ENCODE results near the gene OSMR. TPM values are rescaled to one million over a fixed set of nuclear protein-coding genes. Genes with fewer than 3 reads are reported as not detected.

OSMR gene
- polyA plus RNA-seq (ENCODE audit: insufficient read length in 12 of 12), result 10 to 100 TPM in 3 of 12 donors, 1 to 10 TPM in 8, not detected in 1; 5.5 to 11.1 (median 8.0) TPM
- long read RNA-seq, donor 1, result 0 reads
- long read RNA-seq, donor 2, result 0 reads
- long read RNA-seq, donor 3, result 0 reads
- long read RNA-seq, donor 4, result 0 reads
- long read RNA-seq, donor 5, result 0 reads
- long read RNA-seq, donor 6, result 0 reads
- long read RNA-seq, donor 7, result 0 reads
- long read RNA-seq, donor 8, full-length matches to known transcripts, result 1 of 1 reads
- long read RNA-seq, donor 8, partial matches to known transcripts, result 0 of 1 reads
- long read RNA-seq, donor 8, other reads (novel, unspliced or antisense), result 0 of 1 reads
- long read RNA-seq, donor 9, result 0 reads
- long read RNA-seq, donor 10, partial matches to known transcripts, result 19 of 19 reads
- long read RNA-seq, donor 10, other reads (novel, unspliced or antisense), result 0 of 19 reads
- long read RNA-seq, donor 11, partial matches to known transcripts, result 0 of 1 reads
- long read RNA-seq, donor 11, other reads (novel, unspliced or antisense), result 0 of 1 reads

DNA sequence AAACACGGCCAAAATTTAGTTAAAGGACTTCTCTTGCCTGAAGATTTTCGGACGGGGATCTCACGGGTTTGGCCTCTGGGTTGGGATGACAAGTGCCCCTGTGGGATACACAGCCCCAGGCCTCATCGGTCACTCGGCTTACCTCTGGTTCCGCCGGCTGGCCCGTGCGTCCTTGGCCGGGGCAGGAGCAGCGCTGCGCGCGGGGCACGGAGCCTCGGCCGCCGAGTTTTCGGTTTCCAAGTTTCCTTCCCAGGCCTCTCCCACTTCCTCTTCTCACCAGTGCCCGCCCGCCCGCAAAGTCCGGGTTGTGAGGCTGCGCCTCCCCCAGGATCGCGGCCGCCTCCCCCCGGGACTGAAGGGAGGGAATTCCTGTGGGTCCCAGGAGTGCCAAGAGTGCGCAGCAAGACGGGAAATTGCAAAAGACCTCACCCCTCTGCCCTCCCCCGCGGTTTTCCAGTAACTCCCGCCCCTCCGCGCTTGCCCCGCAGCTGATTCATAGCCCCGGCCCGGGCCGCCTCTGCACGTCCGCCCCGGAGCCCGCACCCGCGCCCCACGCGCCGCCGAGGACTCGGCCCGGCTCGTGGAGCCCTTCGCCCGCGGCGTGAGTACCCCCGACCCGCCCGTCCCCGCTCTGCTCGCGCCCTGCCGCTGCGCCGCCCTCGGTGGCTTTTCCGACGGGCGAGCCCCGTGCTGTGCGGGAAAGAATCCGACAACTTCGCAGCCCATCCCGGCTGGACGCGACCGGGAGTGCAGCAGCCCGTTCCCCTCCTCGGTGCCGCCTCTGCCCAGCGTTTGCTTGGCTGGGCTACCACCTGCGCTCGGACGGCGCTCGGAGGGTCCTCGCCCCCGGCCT lies at the start of gene OSMR:
OSMR (plus strand) TSS at position 487 of the 853 bp plus-strand sequence. CDS start 23,033 bp downstream, outside the sequence.
- peak; percentile 76 for DNase-seq

DNA sequence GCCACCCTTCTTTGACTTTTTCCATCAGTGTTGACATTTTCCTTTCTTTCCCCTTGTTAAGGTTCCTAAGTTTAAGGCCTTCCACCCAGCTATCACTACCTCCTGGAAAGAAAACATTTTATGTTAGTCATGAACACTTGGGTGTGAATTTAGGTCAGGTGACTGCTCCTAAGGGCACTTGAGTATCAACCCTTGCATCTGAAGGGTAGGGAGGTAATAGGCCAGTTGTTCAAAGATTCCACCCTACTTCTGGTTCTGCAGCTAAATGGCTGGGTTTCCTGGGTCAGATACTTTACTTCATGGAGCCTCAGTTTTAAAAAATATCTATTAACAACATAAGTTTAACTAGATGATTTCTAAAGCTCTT lies 49.1 kb upstream of the OSMR start:
- DNase-seq, result no peak

DNA sequence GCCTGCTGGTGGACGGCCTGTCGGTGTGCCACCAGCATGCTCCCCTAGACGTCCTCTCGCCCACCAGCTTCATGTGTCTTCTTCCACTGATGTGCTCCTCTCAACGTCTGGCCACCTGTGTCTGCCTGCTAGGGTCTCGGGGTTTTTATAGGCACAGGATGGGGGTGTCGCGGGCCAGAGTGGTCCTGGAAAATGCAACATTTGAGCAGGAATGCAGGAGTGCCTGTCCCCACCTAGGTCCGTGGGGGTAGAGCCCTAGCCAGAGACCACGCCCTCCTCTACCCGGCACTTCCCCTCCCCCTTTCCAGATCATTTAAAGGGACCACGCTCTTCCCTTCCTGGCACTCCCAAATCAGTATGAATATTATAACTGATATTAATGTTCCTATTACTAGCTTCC lies 48.0 kb upstream of the OSMR start:
- no peak for DNase-seq

DNA sequence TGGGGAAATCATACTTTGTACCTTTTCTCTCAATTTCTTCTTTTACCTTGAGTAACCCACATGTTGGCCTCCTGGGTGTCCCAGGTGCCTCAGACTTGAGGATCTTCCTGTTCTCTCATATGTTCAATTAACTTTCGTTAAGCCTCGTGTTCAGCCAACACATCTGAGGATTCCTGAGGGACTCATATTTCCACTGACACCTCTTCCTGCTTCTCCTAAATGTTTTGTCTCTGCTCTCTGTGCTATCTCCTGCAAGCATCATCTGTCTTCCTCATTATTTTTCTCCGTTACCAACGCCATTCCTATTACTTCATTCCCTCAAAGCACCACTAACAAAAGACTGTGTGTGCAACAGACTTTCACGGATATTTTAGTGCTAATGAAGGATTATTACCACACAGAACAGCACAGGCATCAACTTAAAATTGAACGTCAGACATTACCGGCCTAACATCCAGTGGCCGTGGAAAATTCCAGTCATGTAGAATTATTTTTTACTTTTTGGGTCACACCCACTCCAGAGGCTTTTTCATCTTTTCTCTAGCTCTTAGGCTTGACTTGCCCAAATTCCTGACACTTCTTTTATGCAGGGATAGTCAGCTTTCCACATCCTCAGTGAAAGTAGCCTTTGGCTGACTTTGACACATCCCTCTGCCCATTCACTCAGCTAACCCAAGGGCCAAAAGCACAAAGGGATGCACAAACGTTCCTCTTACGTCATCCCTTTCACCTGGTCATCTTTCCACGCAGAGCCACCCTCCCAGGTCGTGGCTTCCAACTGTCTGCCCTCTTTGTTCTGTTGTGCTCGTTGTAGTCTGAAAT lies 46.0 kb upstream of the OSMR start:
- no peak for DNase-seq

- no peak for DNase-seq
These were observed 45.3 kb upstream of the OSMR start for GRCh38 chr5:38800515-38800914.

DNA sequence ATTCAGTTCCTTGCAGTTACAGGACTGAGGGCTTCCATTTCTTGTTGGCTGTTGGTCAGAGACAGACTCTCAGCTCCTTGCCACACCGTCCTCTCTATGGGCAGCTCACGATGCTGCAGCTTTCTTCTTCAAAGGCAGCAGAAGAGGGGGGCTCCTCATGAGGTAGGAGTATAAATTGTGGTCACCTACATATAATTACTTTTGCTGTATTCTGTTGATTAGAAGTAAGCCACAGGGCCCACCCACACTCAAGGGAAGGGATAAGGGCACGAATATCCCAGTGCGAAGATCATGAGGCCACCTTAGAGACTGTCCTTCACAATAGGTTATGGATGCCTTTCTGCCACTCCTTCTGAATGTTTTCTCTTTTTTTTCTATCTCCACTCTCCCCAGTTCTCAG lies 43.7 kb upstream of the OSMR start:
- no peak for DNase-seq

- DNase-seq, result no peak
These were observed 42.6 kb upstream of the OSMR start for GRCh38 chr5:38803246-38803645.

- no peak for DNase-seq
These were observed 39.0 kb upstream of the OSMR start for GRCh38 chr5:38806775-38807258.

- no peak for DNase-seq
These were observed 38.0 kb upstream of the OSMR start for GRCh38 chr5:38807570-38808483.

- no peak for DNase-seq
These were observed 37.0 kb upstream of the OSMR start for GRCh38 chr5:38808666-38809343.

DNA sequence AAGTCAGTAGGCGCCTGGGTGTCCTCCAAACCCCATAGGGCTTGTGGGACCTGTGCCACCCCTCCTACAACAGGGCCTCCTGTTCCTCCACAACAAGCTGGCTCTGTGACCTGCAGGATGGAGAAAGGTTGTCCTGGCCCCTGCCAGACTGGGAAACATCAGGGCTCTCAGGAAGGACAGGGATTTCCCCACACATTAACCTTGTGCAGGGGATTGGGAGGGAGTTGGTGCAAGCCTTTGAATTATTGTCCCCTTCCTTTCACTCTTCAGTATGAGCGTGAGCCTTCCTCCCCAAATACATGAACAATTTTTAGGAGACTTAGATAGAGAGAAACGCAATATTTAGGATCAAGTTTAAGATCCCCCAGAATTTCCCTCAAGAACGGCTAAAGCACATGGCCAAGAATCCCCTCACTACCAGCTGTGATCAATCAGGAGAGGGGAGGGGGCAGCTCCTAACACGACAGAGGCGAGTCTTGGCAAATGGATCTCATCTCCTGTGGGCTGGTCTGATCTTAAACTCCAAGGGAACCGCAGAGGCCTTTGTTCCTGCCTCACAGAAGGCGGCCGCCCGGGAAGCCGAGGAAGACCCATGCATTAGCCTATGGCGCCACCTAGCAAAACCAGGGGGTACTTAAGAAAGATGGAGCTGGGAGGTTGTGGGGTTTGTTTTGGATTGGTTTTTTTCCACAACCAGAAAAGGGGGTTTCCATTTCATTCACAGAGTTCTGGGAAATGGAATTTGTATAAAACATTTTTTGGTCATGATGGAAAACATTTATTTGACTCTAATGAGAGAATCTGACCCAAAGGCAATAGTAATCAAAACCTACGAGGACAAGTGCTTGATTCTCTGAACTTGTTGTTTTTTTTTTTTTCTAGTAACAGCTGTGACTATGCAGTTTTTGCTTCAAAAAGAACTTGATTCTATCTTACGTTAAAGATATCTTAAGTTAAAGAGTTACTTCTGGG lies 36.1 kb upstream of the OSMR start:
- DNase-seq, result peak; percentile 90

GRCh38 chr5:38814879-38815278 lies 30.9 kb upstream of the OSMR start:
- DNase-seq, result no peak

DNA sequence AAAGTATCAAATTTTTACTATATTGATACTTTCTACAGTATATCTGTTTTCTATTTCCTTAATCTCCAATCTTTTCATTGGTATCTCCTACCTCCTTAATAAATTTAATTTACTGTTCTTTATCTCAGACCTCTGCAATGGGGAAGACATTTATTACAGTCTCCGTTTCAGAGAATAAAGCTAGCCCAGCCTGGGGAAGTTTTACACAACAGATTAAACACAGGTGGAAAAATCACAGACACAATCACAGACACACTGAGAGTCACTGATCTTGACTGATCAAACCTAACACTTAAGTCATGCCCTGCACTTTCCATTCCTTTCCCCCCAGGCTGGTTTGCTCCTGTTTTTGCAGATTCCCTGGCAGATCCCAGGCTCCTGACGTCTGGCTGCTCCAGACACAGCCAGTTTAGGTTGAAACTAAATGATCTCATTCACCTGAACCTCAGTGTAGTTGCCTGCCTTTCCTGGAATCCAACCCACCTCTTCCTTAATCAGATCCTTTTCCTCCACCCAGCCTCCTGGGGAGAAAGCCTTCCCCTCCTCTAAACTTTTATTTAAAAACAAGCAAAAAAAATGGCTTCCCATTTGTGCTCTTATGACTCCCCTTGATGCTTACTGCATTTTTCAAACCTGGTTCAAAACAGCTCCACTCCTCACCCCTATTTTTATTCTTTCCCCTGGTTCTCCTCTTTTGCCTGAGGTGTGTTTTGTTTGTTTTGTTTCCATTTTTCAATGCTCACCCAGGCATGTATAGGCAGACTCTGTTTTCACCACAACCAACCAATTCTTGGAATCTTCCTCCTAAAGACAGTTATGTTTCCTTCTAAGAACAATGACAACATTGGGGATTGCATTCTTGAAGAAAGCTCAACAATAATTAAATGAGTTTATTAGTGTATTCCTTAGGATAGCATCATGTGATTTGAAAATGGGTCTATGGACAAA lies 29.5 kb upstream of the OSMR start:
- no peak for DNase-seq

DNA sequence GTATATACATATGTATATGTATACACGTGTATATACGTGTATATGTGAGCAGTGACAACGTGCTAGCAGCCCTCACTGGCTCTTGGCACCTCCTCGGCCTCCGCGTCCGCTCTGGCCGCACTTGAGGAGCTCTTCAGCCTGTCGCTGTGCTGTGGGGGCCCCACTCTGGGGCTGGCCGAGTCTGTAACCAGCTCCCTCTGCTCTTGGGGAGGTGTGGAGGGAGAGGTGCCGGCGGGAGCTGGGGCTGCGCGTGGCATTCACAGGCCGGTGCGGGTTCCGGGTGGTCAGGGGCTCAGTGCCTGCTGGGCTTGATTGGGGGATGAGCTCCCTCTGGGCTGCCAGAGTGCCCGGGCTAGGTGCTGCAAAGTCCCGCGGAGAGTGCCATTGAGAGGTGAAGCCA lies 24.1 kb upstream of the OSMR start:
- no peak for DNase-seq

DNA sequence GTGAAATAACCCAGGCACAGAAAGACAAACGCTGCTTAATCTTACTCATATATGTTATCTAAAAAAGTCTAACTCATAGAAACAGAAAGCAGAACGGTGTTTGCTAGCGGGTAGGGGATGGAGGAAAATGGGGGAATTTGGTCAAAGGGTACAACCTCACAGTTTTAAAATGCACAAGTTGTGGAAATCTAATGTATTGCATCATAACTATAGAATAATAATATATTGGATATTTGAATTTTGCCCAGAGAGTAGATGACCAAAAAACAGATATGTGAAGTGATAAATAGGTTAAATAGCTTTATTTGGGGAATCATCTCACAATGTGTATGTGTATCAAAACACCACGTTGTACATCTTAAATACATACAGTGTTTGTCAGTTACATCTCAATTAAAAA lies 22.3 kb upstream of the OSMR start:
- no peak for DNase-seq

GRCh38 chr5:38824821-38825220 lies 21.0 kb upstream of the OSMR start:
- DNase-seq, result no peak

DNA sequence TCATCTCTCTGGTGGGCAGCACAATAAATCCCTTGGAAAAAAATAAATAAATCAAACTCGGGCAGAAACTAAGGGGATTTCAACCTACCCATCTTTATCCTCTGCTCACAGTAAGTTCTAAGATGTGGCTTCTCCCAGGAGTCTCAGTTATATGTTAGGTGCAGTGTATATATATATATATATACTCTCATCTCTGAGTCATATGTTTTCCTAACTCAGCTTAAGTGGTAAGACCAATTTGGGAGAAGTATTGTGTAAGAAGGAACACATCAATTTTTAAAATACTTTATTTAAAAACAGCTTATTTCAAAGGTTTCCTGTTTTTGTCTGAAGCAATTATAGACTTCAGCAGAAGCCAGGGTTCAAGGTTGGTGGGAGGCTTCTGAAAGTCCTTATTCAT lies 20.3 kb upstream of the OSMR start:
- DNase-seq, result no peak

DNA sequence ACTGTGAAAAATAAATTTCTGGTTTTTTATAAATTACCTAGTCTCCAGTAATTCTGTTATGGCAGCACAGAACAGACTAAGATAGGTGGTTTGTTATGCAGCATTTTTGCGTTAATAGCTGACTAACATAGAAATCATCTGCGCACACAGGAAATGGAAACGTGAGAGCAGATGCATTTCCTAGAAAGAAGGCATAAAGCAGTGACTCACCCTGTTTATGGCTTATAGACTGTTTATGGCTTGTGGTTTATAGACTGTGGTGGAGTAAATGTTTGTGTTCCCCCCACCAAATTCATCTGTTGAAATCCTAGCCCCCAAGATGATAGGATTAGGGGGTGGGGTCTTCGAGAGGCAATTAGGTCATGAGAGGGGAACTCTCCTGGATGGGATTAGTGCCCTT lies 18.3 kb upstream of the OSMR start:
- no peak for DNase-seq

Data from muscle of arm (tissue), 14 donors.